Erythroblast (primary cell): ENCODE data around the gene FUCA2.
"Not testable (repeated sequence)": the region's sequence is repeated elsewhere in the genome, so short reads cannot be mapped to it uniquely, and the experiment has no call there.

Source experiments
- DNase-seq, 2 experiments: peaks; one replicate each; lab custom pipeline; 2025; lab: John Stamatoyannopoulos, UW
- GATA1 ChIP-seq: IDR thresholded peaks from 2 replicates; pipeline ENCODE4 v1.6.1; 2011; ENCODE audit warnings: low read depth, mild to moderate bottlenecking, control low read depth, low read length, moderate library complexity
- POLR2A ChIP-seq: IDR thresholded peaks from 2 replicates; pipeline ENCODE4 v1.6.1; 2011; ENCODE audit warnings: mild to moderate bottlenecking, low read length

Gene FUCA2

DNA sequence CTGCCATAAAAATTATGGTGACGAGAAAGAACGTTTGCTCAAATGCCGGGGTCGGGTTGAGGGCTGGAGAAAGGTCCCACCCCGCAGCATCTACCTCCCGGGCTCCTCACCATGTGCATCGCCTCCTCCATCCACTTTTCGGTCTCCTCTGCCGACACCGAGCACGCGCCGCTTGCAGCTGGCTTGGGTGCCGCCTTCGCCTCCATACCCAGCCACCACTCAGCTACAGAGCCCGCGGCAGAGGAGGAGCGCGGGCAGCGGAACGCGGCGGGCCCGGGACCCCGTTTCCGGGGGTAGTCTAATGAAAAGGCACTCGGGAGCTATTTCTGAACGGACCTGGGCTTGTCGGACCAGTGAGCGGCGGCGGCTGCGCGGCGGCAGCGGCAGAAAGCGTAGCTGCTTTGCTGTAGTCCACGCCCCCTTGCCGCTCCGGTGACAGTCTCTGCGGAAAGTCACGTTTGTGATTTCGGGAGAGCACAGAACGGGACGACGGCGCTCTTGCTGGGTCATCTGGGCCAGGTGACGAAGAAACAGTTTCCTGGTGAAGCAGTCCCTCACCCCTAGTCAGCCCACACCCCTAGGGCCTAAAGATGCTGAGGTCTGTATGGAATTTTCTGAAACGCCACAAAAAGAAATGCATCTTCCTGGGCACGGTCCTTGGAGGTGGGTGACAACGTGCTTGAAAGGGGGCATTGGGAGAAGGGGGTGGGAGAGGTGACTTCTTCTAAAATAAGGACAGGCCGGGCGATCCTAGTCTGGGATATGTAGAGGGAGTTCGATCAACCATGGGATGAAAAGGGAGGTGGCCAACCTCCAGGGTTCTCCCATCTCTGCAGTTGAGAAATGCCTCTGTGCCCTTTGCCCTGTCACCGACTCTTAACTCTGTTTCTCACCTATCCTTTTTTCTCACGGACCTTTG, 60.8 kb downstream of the FUCA2 start, which contains the start of the genes ADAT2 and PEX3:
TSS of gene ADAT2 (minus strand) at position 243 of the 919 bp plus-strand sequence. CDS start at position 206, 37 bp downstream.
TSS of gene PEX3 (plus strand) at position 353 of the 919 bp plus-strand sequence. CDS start at position 591, 238 bp downstream.
- TF ChIP-seq GATA1 (no peak), POLR2A (peak; percentile 93)
- peak; percentile 96 for DNase-seq

DNA sequence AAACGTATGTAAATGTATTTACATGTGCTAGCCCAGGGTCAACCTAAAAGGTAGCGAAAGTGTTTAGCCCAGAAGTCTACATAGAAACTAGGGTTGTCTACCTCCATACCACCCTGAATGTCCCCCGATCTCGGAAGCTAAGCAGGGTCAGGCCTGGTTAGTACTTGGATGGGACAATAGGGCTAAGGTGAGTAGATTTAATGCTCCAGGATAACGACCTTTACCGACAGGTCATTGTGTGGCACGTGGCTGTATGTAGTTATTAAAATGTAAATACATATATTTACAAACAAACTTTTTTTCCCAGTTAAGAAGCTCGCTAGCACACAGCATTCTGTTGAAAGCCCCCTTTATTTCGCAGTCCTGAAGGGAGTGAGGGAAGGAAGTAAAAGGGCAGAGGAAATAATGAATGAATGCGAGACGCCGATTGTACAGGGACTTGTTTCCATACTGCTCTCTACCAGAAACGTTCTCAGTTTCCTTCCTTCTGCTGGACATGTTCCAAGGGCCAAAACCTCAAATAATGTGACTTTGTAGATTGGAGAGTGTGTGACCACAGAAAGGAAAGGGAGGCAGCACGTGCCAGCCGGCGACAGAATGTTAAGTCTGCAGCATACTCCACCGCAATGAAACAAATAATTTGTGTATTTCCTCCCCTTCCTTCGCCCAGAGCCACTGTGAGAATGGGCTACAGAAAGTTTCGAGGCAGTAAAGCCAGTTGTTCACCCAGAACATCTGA, 61.6 kb downstream of the FUCA2 start:
- no peak for TF ChIP-seq POLR2A
- no peak for TF ChIP-seq GATA1
- DNase-seq = peak; percentile 72 to 82

DNA sequence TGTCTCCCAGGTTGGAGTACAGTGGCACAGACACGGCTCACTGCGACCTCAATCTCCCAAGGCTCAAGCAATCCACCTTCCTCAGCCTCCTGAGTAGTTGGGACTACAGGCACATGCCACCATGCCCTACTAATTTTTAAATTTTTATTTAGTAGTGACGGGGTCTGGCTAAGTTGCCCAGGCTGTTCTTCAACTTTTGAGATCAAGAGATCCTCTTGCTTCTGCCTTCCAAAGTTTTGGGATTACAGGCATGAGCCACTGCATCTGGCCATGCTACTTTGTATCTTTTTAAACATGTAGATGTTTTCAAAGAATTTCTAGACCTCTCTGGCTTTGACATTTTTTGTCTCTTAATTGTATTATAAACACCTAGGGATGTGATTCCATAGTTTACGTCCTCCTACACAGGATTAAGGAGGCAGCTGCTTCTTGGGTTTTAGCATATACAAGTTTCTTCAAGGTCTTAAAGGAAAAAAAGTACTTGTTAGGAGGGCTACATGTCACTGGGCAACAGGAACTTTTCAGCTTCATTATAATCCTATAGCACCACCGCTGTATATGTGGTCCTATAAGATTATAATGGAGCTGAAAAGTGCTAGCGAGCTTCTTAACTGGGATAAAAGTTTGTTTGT, 62.3 kb downstream of the FUCA2 start:
- TF ChIP-seq POLR2A (no peak), GATA1 (no peak)
- peak; percentile 27 to 38 for DNase-seq

DNA sequence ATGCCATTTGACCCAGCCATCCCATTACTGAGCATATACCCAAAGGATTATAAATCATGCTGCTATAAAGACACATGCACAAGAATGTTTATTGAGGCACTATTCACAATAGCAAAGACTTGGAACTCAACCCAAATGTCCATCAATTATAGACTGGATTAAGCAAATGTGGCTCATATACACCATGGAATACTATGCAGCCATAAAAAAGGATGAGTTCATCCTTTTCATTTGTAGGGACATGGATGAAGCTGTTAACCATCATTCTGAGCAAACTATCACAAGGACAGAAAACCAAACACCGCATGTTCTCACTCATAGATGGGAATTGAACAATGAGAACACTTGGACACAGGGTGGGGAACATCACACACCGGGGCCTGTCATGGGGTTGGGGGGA, 63.7 kb downstream of the FUCA2 start:
- DNase-seq = not testable (repeated sequence)
